NCI-H460 (cell line): ENCODE results near the gene ACOD1. TPM values are rescaled to one million over a fixed set of nuclear protein-coding genes. Genes with fewer than 3 reads are reported as not detected.

ENCODE experiments used
- DNase-seq: peaks from one replicate; pipeline ENCODE4 v3.0.0-alpha.2; 2016; ENCODE audit warnings: low read depth; ENCODE audit errors: extremely low read depth
- total RNA-seq: library from RNA; depleted of rRNA; stranded (reverse); fragments of >200 nt; shearing (Covaris generic); gene quantifications from 2 replicates; pipeline ENCODE4 v1.2.3, GENCODE V29; 2014; rRNA removed

Gene ACOD1
- total RNA-seq, 1 experiment from 2014 or later, result not detected

- DNase-seq, result no peak
Observed at GRCh38 chr13:76983676-76984075, 35.4 kb downstream of the ACOD1 start.

GRCh38 chr13:76991432-76991795 lies 43.1 kb downstream of the ACOD1 start:
- DNase-seq, result no peak

- DNase-seq, result peak; percentile 89
Observed at GRCh38 chr13:76991796-76992547, 43.7 kb downstream of the ACOD1 start, which contains the start of gene CLN5. Gene CLN5, plus strand, starts transcription at chr13:76992081. Its CDS starts 18 bp downstream, at chr13:76992099.

GRCh38 chr13:76992548-76993001 lies 44.3 kb downstream of the ACOD1 start:
- DNase-seq, result no peak

GRCh38 chr13:76993021-76993420 lies 44.7 kb downstream of the ACOD1 start:
- no peak for DNase-seq

- DNase-seq, result no peak
Observed at GRCh38 chr13:76993473-76993872, 45.2 kb downstream of the ACOD1 start.

- no peak for DNase-seq
Observed at GRCh38 chr13:76994281-76994680, 46.0 kb downstream of the ACOD1 start.

GRCh38 chr13:77000475-77000874 lies 52.2 kb downstream of the ACOD1 start:
- no peak for DNase-seq

GRCh38 chr13:77001540-77001939 lies 53.2 kb downstream of the ACOD1 start:
- no peak for DNase-seq

- DNase-seq, result no peak
Observed at GRCh38 chr13:77001963-77002587, 53.8 kb downstream of the ACOD1 start.

GRCh38 chr13:77002590-77003190 lies 54.4 kb downstream of the ACOD1 start:
- no peak for DNase-seq

Other genes with a start within 250 kb of the ACOD1 start
- gene KCTD12, start 62.1 kb upstream of the ACOD1 start, total RNA-seq, result 4.4 and 5.7 TPM in 2 replicates
- 13.6 and 14.5 TPM in 2 replicates for gene CLN5, start 43.6 kb downstream of the ACOD1 start, total RNA-seq
- gene FBXL3, start 78.6 kb downstream of the ACOD1 start, total RNA-seq, result 25.4 and 31.9 TPM in 2 replicates